NCI-H524 treated with DMSO at 0.1 percent for 48 hours (cell line): ENCODE measurements around the gene CERS6.
"Not testable (repeated sequence)": the region's sequence is repeated elsewhere in the genome, so short reads cannot be mapped to it uniquely, and the experiment has no call there.

Source experiments
- DNase-seq: peaks from one replicate; lab custom pipeline; 2025; lab: John Stamatoyannopoulos, UW

Gene CERS6

GRCh38 chr2:168773719-168774521 is 317.8 kb downstream of the CERS6 start:
- DNase-seq, result peak; percentile 16

GRCh38 chr2:168775837-168776236 is 319.8 kb downstream of the CERS6 start:
- no peak for DNase-seq

- DNase-seq, result no peak
Observed at GRCh38 chr2:168780669-168781071, 324.6 kb downstream of the CERS6 start.

- DNase-seq, result no peak
Observed at GRCh38 chr2:168781191-168781817, 325.2 kb downstream of the CERS6 start.

GRCh38 chr2:168782271-168782670 is 326.2 kb downstream of the CERS6 start:
- no peak for DNase-seq

GRCh38 chr2:168784993-168785392 is 328.9 kb downstream of the CERS6 start:
- DNase-seq, result no peak

GRCh38 chr2:168787098-168787781 is 331.2 kb downstream of the CERS6 start:
- DNase-seq, result no peak

- DNase-seq, result no peak
Observed at GRCh38 chr2:168787782-168788376, 331.8 kb downstream of the CERS6 start.

GRCh38 chr2:168789776-168790175 is 333.7 kb downstream of the CERS6 start:
- DNase-seq, result no peak

GRCh38 chr2:168790226-168790902 is 334.3 kb downstream of the CERS6 start:
- no peak for DNase-seq

- not testable (repeated sequence) for DNase-seq
Observed at GRCh38 chr2:168791140-168791539, 335.1 kb downstream of the CERS6 start.

GRCh38 chr2:168793596-168793995 is 337.5 kb downstream of the CERS6 start:
- no peak for DNase-seq

GRCh38 chr2:168794968-168795367 is 338.9 kb downstream of the CERS6 start:
- DNase-seq, result no peak

GRCh38 chr2:168796090-168796577 is 340.1 kb downstream of the CERS6 start:
- DNase-seq, result no peak

- DNase-seq, result no peak
Observed at GRCh38 chr2:168796583-168797285, 340.7 kb downstream of the CERS6 start.

GRCh38 chr2:168797286-168797655 is 341.2 kb downstream of the CERS6 start:
- no peak for DNase-seq

GRCh38 chr2:168798076-168798887 is 342.2 kb downstream of the CERS6 start:
- DNase-seq, result no peak

- no peak for DNase-seq
Observed at GRCh38 chr2:168798888-168799410, 342.9 kb downstream of the CERS6 start.

GRCh38 chr2:168801471-168801870 is 345.4 kb downstream of the CERS6 start:
- no peak for DNase-seq
